Measurements from ENCODE around the gene ATE1. TPM values are rescaled to one million over a fixed set of nuclear protein-coding genes. Genes with fewer than 3 reads are reported as not detected.
"Not testable (repeated sequence)": the region's sequence is repeated elsewhere in the genome, so short reads cannot be mapped to it uniquely, and the experiment has no call there.

ATE1 gene
- total and polyA plus RNA-seq, 8 donors, result 4.9 to 47.4 (median 9.1) TPM

DNA sequence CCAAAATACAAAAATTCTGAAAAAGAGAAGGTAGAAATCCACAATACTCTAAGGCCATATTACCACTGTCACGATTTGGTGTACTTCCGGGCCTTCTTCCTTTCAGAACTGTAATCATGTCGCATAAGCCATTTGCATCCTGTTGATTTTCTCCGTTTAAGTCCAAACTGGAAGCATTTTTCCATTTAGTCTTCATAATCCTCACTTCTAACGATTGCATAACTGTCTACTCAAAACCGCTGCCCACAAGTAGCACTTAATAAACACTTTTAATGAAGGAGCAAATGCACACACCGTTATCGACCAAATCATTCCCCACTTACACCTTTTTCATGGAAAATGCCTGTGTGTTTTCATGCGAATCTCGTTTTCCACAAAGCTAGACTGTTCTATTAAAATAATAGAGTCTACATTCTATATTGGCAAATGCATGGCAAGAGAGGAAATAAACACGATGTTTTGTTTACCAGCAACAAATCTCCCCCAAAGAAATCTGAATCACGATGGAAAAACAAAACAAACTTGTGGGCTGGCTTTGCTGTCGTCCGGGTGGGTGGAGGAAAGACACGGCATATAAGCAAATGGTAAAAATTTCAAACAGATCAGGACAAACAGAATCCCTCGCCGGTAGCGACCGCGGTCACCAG lies 1.0 kb downstream of the ATE1 start:
- Histone ChIP-seq H3K27ac (peak overlapping the region; percentile 96 to 100 (median 99)), H3K36me3 (peaks cover 0 to 14% (median 4%) of the 10 kb centered on the region in 4 donors), H3K27me3 (no peaks in the 10 kb centered on the region), H3K4me3 (peak overlapping the region; percentile 94 to 98 (median 98)), H3K9me3 (no peaks in the 10 kb centered on the region), H3K4me1 (peaks cover 21 to 49% (median 27%) of the 10 kb centered on the region in 4 donors)
- DNase-seq, result peak in 1 of 2 donors; percentile 26
- TF ChIP-seq POLR2A (IDR thresholded peaks at IDR 0.05) (no peak), EP300 (IDR thresholded peaks at IDR 0.05) (no peak), POLR2AphosphoS5 (IDR thresholded peaks at IDR 0.05) (no peak)
- TF ChIP-seq, protein P1, sequence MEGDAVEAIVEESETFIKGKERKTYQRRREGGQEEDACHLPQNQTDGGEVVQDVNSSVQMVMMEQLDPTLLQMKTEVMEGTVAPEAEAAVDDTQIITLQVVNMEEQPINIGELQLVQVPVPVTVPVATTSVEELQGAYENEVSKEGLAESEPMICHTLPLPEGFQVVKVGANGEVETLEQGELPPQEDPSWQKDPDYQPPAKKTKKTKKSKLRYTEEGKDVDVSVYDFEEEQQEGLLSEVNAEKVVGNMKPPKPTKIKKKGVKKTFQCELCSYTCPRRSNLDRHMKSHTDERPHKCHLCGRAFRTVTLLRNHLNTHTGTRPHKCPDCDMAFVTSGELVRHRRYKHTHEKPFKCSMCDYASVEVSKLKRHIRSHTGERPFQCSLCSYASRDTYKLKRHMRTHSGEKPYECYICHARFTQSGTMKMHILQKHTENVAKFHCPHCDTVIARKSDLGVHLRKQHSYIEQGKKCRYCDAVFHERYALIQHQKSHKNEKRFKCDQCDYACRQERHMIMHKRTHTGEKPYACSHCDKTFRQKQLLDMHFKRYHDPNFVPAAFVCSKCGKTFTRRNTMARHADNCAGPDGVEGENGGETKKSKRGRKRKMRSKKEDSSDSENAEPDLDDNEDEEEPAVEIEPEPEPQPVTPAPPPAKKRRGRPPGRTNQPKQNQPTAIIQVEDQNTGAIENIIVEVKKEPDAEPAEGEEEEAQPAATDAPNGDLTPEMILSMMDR (IDR thresholded peaks at IDR 0.05), result no peak
- intact Hi-C loops (cut with DNase I; ENCODE audit: low total_unique reads), result loop anchor here (10.0 kb wide), 1 partner anchor 48 kb away; the partner anchor contains the start of gene NSMCE4A
- 1 to 2% (median 2%) methylated on average over 20 of the region's 20 CpGs for WGBS, 5 donors

DNA sequence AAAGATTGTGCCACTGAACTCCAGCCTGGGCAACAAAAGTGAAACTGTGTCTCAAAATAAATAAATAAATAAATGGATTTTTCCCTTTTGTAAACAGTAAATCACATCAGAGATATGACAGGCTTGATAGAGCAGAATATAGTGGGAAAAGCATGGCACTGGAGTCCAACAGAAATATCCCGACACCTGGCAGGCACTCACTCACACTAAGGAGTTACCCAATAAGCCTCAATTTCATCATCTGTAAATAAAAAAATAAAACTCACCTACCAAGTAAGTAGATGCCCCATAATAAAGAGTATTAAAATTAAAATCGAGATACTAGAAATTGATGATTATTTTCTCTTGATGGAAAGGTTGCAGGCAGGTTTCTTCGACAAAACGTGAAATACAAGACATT lies 1.7 kb downstream of the ATE1 start:
- Histone ChIP-seq H3K27me3 (no peaks in the 10 kb centered on the region), H3K36me3 (peaks cover 0 to 19% (median 11%) of the 10 kb centered on the region in 4 donors), H3K4me3 (peak overlapping the region in 2 of 4 donors; percentile 94 to 98), H3K27ac (peak overlapping the region in 4 of 5 donors; percentile 99 to 100 (median 99)), H3K4me1 (peaks cover 21 to 48% (median 27%) of the 10 kb centered on the region in 4 donors), H3K9me3 (no peaks in the 10 kb centered on the region)
- intact Hi-C loops (cut with DNase I; ENCODE audit: low total_unique reads), result loop anchor here (10.0 kb wide), 1 partner anchor 49 kb away; the partner anchor contains the start of gene NSMCE4A
- TF ChIP-seq, protein P1 (IDR thresholded peaks at IDR 0.05), result no peak
- TF ChIP-seq POLR2AphosphoS5 (IDR thresholded peaks at IDR 0.05), result no peak
- TF ChIP-seq POLR2A (IDR thresholded peaks at IDR 0.05), result no peak
- TF ChIP-seq EP300 (IDR thresholded peaks at IDR 0.05), result no peak
- WGBS, 5 donors, result 83 to 87% (median 85%) methylated on average over 4 of the region's 4 CpGs
- no peak for DNase-seq

DNA sequence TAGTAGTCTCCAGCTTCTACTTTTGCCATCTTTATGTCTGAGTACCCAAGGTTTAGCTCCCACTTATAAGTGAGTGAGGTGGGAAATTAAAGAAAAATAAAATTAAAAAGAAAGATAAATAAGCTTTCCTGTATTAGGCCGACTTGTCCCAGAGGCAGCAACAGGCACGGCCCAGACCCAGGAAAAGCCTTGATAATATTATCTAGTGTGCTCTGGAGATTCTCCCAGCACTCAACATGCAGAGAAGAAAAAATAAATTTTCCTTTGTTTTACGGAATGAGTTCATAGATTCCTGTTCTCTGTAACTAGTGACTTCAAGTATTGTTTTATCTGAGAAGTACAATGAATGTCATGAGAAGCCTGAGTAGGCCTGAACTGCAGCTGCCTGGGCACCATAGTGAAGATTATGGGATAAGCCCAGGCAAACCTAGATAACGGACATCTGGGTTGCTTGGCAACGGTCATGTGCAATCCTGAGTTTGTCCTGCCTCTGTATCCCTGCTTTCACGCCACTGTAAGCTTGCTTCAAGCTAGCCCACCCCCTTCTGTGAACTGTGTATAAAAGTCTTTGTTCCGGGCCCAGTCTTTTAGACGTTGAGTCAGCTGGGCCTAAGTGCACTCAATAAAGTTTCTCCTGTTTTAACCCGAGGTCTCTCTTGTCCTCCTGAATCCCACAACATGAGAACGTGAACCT lies 6.4 kb downstream of the ATE1 start:
- WGBS, 5 donors, result 65 to 76% (median 67%) methylated on average over 10 of the region's 10 CpGs
- no peak for DNase-seq
- TF ChIP-seq POLR2AphosphoS5 (IDR thresholded peaks at IDR 0.05) (no peak), EP300 (IDR thresholded peaks at IDR 0.05) (no peak), POLR2A (IDR thresholded peaks at IDR 0.05) (no peak)
- TF ChIP-seq, protein P1 (IDR thresholded peaks at IDR 0.05), result no peak
- intact Hi-C loops (cut with DNase I; ENCODE audit: low total_unique reads), result loop anchor here (10.0 kb wide), 1 partner anchor 53 kb away; the partner anchor contains the start of gene NSMCE4A
- H3K9me3 ChIP-seq, result no peaks in the 10 kb centered on the region
- H3K27ac ChIP-seq, result no peak overlapping the region
- H3K4me1 ChIP-seq, result peaks cover 4 to 21% (median 11%) of the 10 kb centered on the region in 4 donors
- H3K36me3 ChIP-seq, result peaks cover 7 to 55% (median 41%) of the 10 kb centered on the region in 4 donors
- H3K27me3 ChIP-seq, result no peaks in the 10 kb centered on the region
- H3K4me3 ChIP-seq, result no peak overlapping the region

DNA sequence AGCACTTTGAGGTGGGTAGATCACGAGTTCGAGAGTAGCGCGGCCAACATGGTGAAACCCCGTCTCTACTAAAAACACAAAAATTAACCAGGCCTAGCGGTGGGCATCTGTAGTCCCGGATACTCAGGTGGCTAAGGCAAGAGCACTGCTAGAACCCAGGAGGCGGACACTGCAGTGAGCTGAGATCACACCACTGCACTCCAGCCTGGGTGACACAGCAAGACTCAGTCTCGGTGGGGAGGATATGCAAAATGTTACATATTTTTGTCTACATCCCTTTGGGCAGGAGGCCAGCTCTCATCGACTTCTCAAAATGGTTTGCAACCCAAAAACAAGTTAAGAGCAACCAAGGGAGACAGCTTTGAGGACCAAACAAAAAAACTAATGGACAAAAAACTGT lies 8.2 kb downstream of the ATE1 start:
- Histone ChIP-seq H3K27me3 (no peaks in the 10 kb centered on the region), H3K27ac (no peak overlapping the region), H3K36me3 (peaks cover 7 to 66% (median 49%) of the 10 kb centered on the region in 4 donors), H3K4me1 (peaks cover 0 to 6% (median 0%) of the 10 kb centered on the region in 4 donors), H3K9me3 (no peaks in the 10 kb centered on the region), H3K4me3 (no peak overlapping the region)
- intact Hi-C loops (cut with DNase I; ENCODE audit: low total_unique reads), result loop anchor here (10.0 kb wide), 1 partner anchor 55 kb away; the partner anchor contains the start of gene NSMCE4A
- TF ChIP-seq EP300 (IDR thresholded peaks at IDR 0.05) (no peak), POLR2A (IDR thresholded peaks at IDR 0.05) (no peak), POLR2AphosphoS5 (IDR thresholded peaks at IDR 0.05) (no peak)
- TF ChIP-seq, protein P1 (IDR thresholded peaks at IDR 0.05), result no peak
- DNase-seq, result no peak
- 90 to 97% (median 93%) methylated on average over 10 of the region's 10 CpGs for whole genome bisulfite sequencing, 5 donors

DNA sequence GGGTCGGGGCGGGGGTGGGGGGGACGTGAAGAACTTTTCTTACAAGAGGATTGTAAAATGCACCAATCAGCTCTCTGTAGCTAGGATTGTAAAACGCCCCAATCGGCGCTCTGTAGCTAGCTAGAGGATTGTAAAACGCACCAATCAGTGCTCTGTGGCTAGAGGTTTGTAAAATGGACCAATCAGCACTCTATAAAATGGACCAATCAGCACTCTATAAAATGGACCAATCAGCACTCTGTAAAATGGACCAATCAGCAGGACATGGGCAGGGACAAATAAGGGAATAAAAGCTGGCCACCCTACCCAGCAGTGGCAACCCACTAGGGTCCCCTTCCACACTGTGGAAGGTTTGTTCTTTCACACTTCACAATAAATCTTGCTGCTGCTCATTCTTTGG lies 9.0 kb downstream of the ATE1 start:
- H3K4me1 ChIP-seq; H3K9me3 ChIP-seq; H3K27ac ChIP-seq; intact Hi-C loops (cut with DNase I; ENCODE audit: low total_unique reads); H3K4me3 ChIP-seq; H3K27me3 ChIP-seq; DNase-seq: not testable (repeated sequence)
- WGBS, 5 donors, result 90 to 98% (median 97%) methylated on average over 7 of the region's 7 CpGs
- H3K36me3 ChIP-seq, result peaks cover 7 to 74% (median 53%) of the 10 kb centered on the region in 4 donors

Measured in stomach (tissue), 9 donors.